ENCODE measurements around the gene PCOLCE2. TPM values are rescaled to one million over a fixed set of nuclear protein-coding genes. Genes with fewer than 3 reads are reported as not detected.

PCOLCE2 gene
- total RNA-seq, 1 experiment from 2014 or later, result 4.4 TPM

- no peak for TF ChIP-seq SP1 (IDR thresholded peaks at IDR 0.05; ENCODE audit: low read depth)
- TF ChIP-seq EGR1 (IDR thresholded peaks at IDR 0.05; ENCODE audit: low read depth), result no peak
- no peak for TF ChIP-seq POLR2AphosphoS5 (IDR thresholded peaks at IDR 0.05; ENCODE audit: low read depth, low read length)
- TF ChIP-seq CTCF (IDR thresholded peaks at IDR 0.05 in 2 of 3, conservative IDR thresholded peaks at IDR 0.05 in 1 of 3; ENCODE audit: borderline replicate concordance in 1 of 3, insufficient read depth in 1 of 3, low read depth in 2 of 3, low read length in 2 of 3), result no peak
- no peak for TF ChIP-seq ZBTB33 (IDR thresholded peaks at IDR 0.05; ENCODE audit: extremely low read depth, insufficient replicate concordance, low read length)
- no peak for TF ChIP-seq FOSL1 (IDR thresholded peaks at IDR 0.05; ENCODE audit: low read depth)
- no peak for TF ChIP-seq POLR2A (IDR thresholded peaks at IDR 0.05; ENCODE audit: borderline replicate concordance, extremely low read depth, insufficient read depth, insufficient read length)
- TF ChIP-seq, protein P1, sequence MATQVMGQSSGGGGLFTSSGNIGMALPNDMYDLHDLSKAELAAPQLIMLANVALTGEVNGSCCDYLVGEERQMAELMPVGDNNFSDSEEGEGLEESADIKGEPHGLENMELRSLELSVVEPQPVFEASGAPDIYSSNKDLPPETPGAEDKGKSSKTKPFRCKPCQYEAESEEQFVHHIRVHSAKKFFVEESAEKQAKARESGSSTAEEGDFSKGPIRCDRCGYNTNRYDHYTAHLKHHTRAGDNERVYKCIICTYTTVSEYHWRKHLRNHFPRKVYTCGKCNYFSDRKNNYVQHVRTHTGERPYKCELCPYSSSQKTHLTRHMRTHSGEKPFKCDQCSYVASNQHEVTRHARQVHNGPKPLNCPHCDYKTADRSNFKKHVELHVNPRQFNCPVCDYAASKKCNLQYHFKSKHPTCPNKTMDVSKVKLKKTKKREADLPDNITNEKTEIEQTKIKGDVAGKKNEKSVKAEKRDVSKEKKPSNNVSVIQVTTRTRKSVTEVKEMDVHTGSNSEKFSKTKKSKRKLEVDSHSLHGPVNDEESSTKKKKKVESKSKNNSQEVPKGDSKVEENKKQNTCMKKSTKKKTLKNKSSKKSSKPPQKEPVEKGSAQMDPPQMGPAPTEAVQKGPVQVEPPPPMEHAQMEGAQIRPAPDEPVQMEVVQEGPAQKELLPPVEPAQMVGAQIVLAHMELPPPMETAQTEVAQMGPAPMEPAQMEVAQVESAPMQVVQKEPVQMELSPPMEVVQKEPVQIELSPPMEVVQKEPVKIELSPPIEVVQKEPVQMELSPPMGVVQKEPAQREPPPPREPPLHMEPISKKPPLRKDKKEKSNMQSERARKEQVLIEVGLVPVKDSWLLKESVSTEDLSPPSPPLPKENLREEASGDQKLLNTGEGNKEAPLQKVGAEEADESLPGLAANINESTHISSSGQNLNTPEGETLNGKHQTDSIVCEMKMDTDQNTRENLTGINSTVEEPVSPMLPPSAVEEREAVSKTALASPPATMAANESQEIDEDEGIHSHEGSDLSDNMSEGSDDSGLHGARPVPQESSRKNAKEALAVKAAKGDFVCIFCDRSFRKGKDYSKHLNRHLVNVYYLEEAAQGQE (IDR thresholded peaks at IDR 0.05; ENCODE audit: low read depth), result no peak
- TF ChIP-seq ZFX (IDR thresholded peaks at IDR 0.05), result no peak
- no peak for TF ChIP-seq SIN3A (IDR thresholded peaks at IDR 0.05; ENCODE audit: low read depth)
- no peak for TF ChIP-seq TCF7L2 (IDR thresholded peaks at IDR 0.05; ENCODE audit: borderline replicate concordance, extremely low read depth, insufficient read depth, insufficient read length)
- TF ChIP-seq YY1 (IDR thresholded peaks at IDR 0.05; ENCODE audit: extremely low read depth, insufficient replicate concordance, low read depth, low read length), result no peak
- TF ChIP-seq CBX3 (IDR thresholded peaks at IDR 0.05; ENCODE audit: low read depth), result no peak
- no peak for TF ChIP-seq ZNF274 (IDR thresholded peaks at IDR 0.05; ENCODE audit: low read depth, low read length)
- TF ChIP-seq SRF (IDR thresholded peaks at IDR 0.05; ENCODE audit: low read depth), result no peak
- no peak for TF ChIP-seq JUND (IDR thresholded peaks at IDR 0.05)
- TF ChIP-seq, protein P2, sequence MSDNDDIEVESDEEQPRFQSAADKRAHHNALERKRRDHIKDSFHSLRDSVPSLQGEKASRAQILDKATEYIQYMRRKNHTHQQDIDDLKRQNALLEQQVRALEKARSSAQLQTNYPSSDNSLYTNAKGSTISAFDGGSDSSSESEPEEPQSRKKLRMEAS (IDR thresholded peaks at IDR 0.05), result no peak
- TF ChIP-seq EZH2phosphoT487 (IDR thresholded peaks at IDR 0.05; ENCODE audit: borderline replicate concordance), result no peak
- no peak for TF ChIP-seq ATF3 (IDR thresholded peaks at IDR 0.05)
- no peaks in the 10 kb centered on the region for H3K36me3 ChIP-seq (ENCODE audit: control insufficient read depth in 1 of 2, insufficient read depth in 2 of 2, low read length in 2 of 2)
- ChIA-PET POLR2A (no interaction called here), CTCF (interaction anchor here (1.2 to 2.2 kb wide), 5 partner anchors 9 to 343 kb away, joined by 3 to 14 read pairs (median 7); no protein-coding TSS in a partner anchor), RAD21 (ENCODE audit: low non-redundant PET in 1 of 2, low total read pairs in 2 of 2, uncharacterized antibody in 2 of 2, unreplicated experiment in 2 of 2) (no interaction called here)
- H3K9me3 ChIP-seq (ENCODE audit: control insufficient read depth in 1 of 2, insufficient read depth in 1 of 2, low read depth in 1 of 2, low read length in 2 of 2), result no peaks in the 10 kb centered on the region
- no peak overlapping the region for H3K4me3 ChIP-seq (replicated peaks in 1 of 2; ENCODE audit: low read depth in 1 of 2, low read length in 2 of 2)
- H3K4me1 ChIP-seq (ENCODE audit: control insufficient read depth in 1 of 2, insufficient read depth in 2 of 2, low read length in 2 of 2), result peaks cover 0 to 4% of the 10 kb centered on the region in 2 experiments; a peak in 1 of 4 replicates
- H4K20me1 ChIP-seq (ENCODE audit: insufficient read depth), result no peaks in the 10 kb centered on the region
- intact Hi-C loops (cut with micrococcal nuclease), result loop anchor here (2.0 to 5.0 kb wide), 2 partner anchors 57 to 343 kb away; no protein-coding TSS in a partner anchor
- H2AFZ ChIP-seq (ENCODE audit: low read depth, low read length, poor library complexity, severe bottlenecking), result peak overlapping the region; percentile 24
- H3K27me3 ChIP-seq (ENCODE audit: insufficient read depth, low read length), result no peaks in the 10 kb centered on the region
- no peak overlapping the region for H3K4me2 ChIP-seq (ENCODE audit: low read length)
- no TSS peak for BruUV-seq (replicated peaks)
- H3K79me2 ChIP-seq (ENCODE audit: insufficient read depth, low read length), result no peaks in the 10 kb centered on the region
- H3K9me2 ChIP-seq (ENCODE audit: insufficient read depth), result no peaks in the 10 kb centered on the region
- ATAC-seq (no peak), DNase-seq (ENCODE audit: low read depth, low spot score) (no peak)
- no peak overlapping the region for H3K9ac ChIP-seq (ENCODE audit: low read length)
- no peak overlapping the region for H3K27ac ChIP-seq (ENCODE audit: low read depth, low read length)
Observed at GRCh38 chr3:142929890-142930289, 41.0 kb upstream of the PCOLCE2 start.

Data from HCT116 (cell line).